HG02852 (cell line): ENCODE results near the gene IFIT1B.
"Not testable (repeated sequence)": the region's sequence is repeated elsewhere in the genome, so short reads cannot be mapped to it uniquely, and the experiment has no call there.

Experiments
- ATAC-seq: cut with Tn5 transposase; IDR thresholded peaks from one replicate; pipeline ENCODE4 v1.9.1; 2021; ENCODE audit warnings: mild to moderate bottlenecking, moderate library complexity; ENCODE audit not compliant: unreplicated experiment

IFIT1B gene, protein sequence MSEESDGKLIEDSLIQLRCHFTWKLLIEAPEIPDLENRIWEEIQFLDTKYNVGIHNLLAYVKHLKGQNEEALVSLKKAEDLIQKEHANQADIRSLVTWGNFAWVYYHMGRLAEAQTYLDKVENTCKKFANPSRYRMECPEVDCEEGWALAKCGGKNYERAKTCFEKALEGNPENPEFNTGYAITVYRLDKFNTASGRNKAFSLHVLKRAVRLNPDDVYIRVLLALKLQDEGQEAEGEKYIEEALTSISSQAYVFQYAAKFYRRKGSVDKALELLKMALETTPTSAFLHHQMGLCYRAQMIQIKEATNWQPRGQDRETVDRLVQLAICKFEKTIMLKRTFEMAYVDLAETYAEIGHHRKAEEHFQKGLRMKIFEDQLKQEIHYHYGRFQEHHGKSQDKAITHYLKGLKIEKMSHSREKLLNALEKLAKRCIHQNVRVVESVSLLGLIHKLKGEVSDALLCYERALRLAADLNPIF

DNA sequence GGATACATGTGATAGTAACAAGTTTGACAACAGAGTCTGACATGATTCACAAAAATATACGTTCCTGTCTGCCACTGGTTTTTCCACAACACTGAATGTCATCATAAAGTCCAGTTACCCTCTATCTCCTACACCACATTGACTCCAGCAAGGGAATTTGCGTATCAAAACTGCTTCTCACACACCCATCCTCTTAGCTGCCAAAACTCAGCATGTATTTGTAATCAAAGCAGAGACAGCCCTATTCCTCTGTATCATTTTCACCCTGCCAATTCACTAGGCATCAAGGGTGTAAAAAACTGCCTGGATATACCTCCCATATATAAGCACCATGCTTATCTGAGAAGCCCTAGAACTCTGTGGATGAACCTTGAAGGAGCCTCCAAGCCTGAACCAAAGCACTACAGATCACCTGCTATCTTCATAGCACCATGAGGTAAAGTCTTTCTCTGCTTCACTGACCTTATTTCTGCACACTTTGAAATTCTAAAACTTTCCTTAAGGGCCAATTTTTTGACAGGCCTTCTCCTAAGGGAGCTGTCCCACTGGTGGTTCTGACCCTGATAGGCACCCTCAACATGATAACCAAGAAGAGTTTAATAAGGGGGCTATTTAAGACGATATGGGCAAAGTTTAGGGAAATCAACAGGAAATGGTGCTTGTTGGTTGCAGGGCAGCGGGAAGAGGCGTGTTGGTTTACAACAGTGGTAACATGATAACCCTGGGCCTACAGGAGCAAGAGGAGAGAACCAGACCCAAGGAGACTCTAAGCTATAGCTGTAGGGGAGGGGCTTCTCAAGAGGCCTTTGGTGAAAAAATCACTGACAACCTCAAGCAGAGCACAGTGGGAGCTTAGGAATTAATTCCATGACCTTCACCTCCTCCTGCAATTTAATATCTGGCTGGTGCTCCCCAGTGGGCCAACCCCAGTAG lies at the start of gene IFIT1B:
TSS of gene IFIT1B (plus strand) at position 352 of the 933 bp plus-strand sequence. CDS start at position 432, 80 bp downstream.
- ATAC-seq, result no peak

DNA sequence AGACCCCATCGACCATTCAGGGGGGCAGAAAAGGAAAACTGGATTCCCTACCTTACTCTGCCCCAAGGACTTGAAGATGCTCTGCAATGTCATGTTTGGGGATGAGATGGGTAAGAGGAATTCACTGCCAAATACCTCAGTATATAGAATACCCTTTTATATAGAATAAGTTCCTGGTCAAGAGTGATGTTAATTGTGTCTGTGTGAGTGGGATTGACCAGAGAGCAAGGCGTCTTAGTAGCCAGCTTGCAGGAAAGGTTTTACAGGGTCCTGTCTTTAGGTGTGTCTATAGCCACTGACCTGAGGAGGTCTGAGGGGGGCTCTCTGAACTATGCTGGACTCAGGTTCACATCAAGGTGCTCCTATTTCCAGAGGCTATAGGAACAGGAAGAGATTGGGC lies 48.7 kb upstream of the IFIT1B start:
- ATAC-seq, result no peak

DNA sequence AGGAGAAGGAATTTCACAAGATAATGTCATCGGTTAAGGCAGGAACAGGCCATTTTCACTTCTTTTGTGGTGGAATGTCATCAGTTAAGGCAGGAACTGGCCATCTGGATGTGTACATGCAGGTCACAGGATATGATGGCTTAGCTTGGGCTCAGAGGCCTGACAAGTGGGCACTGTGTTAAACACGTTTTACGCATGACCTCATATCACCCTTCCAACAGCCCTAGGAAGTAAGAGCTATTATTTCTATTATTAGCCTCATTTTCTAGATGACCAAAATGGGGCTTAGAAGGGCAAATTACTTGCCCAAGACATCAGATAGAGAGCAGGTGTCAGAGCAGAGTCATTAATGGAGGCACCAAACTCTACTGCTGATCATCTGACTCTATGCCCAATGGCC lies 47.8 kb upstream of the IFIT1B start:
- not testable (repeated sequence) for ATAC-seq

DNA sequence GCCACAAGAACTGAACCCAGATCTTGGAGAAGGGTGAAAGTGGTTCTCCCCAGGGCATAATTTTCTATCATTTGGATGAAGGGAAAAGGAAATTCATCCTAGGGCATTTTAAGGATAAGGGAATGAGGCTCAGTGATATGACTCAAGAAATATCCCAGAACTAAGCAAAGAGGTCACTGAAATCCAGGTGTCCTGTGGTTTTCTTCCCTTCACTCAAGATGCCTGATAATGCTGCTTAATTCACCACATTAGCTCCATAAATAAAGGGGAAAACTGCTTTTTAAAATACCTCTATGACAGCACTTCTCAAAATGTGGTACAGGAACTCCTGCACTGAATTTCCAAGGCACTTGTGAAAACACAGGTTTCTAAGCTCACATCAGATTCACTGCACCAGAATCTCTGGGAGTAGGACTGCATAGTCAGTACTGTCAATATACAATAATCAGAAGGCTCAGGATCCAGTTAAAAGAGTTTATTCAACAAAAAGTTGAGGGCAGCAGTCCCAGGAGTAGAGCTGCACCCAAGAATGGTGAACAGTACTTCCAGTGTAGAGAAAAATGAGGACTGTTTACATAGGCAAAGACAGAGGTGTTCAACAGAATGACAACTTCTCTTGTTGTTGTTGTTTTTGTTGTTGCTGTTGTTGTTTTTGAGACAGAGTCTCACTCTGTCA lies 47.2 kb upstream of the IFIT1B start:
- ATAC-seq, result no peak

DNA sequence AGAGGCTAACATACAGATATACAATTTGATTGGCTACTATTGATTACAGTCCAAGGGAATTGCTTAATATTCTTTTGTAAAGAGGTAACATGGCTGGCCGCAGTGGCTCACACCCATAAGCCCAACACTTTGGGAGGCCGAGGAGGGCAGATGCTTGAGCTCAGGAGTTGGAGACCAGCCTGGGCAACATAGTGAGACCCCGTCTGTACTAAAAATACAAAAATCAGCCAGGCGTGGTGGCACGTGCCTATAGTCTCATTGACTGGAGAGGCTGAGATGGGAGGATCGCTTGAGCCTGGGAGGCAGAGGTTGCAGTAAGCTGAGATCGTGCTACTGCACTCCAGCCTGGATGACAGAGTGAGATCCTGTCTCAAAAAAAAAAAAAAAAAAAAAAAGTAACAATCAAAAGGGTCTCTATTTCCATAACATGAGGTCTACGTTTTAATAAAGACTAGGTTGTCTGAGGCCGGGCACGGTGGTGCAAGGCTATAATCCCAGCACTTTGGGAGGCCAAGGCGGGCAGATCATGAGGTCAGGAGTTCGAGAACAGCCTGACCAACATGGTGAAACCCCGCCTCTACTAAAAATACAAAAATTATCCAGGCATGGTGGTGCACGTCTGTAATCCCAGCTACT lies 46.3 kb upstream of the IFIT1B start:
- ATAC-seq, result not testable (repeated sequence)

DNA sequence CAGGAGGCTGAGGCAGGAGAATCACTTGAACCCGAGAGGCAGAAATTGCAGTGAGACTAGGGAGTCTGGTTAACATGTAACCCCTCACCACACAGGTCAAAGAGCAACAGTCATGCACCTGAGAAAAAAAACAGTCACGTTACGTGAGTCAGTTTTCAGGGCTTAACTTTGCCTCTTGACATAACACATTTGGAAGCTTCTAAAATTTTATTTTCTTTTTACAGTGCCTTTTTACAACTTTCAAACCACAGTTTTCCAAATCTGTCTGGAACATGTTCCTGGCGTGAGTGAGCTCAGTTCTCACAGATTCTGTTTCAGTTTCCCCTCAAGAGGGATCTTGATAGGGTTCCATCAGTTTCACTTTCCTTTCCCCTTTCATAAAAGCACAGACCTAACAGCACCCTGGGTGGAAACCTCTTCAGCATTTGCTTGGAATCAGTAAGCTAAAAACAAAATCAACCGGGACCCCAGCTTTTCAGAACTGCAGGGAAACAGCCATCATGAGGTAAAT lies 45.7 kb upstream of the IFIT1B start:
- ATAC-seq, result peak; percentile 44

DNA sequence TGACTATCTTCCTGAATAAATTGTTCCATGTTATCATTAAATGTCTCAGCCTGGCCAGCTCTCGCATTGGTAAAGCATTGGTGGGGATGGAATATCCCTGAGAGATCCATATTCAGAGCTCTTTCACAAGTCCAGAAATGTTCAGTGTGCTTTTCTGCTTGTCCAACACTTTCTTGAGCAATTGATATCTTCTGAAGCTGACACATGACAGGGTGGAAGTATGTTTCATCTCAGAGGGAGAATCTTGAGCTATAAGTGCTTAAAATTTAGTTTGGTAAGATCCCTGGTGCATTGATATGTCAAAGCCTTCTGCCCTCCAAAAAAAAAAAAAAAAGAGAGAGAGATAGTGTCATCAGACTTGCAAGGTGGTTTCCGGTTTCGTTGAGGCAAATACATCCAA lies 42.6 kb upstream of the IFIT1B start:
- no peak for ATAC-seq

DNA sequence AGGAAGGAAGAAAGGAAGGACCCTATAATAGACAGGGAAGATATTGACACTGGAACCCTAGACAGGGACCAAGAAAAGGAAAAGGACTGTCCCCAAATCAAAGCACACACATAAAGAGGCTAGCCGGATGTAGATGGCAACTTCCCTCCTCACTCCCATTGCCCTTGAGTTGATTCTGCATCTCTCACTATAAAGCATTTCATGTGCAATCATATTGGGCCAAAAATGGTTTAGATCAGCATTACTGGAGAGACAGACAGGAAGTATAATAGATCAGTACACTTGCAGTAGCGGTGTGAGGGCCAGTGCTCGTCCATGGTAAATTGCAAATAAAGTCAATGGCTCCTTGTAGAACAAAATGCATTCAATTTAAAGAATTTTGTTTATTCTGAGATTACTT lies 41.6 kb upstream of the IFIT1B start:
- no peak for ATAC-seq

DNA sequence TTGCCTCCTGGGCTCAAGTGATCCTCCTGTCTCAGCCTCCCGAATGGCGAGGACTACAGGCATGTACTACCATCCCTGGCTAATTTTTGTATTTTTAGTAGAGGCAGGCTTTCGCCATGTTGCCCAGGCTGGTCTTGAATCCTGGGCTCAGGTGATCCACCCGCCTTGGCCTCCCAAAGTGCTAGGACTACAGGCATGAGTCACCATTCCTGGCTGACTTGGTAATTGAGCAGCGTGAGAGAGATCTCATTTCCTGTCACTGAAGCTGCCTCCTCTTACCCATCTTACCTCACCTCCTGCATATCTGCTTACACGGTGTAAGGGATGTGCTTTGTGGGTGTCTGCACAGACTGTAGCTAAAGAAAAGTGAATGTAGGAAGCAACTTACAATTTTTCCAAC lies 40.4 kb upstream of the IFIT1B start:
- ATAC-seq, result no peak

DNA sequence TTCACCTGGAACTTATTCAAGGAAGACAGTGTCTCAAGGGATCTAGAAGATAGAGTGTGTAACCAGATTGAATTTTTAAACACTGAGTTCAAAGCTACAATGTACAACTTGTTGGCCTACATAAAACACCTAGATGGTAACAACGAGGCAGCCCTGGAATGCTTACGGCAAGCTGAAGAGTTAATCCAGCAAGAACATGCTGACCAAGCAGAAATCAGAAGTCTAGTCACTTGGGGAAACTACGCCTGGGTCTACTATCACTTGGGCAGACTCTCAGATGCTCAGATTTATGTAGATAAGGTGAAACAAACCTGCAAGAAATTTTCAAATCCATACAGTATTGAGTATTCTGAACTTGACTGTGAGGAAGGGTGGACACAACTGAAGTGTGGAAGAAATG lies 39.1 kb upstream of the IFIT1B start:
- ATAC-seq, result no peak

DNA sequence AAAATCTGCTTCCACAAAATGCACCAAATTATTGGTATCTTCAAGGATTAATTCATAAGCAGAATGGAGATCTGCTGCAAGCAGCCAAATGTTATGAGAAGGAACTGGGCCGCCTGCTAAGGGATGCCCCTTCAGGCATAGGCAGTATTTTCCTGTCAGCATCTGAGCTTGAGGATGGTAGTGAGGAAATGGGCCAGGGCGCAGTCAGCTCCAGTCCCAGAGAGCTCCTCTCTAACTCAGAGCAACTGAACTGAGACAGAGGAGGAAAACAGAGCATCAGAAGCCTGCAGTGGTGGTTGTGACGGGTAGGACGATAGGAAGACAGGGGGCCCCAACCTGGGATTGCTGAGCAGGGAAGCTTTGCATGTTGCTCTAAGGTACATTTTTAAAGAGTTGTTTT lies 38.0 kb upstream of the IFIT1B start:
- ATAC-seq, result no peak

DNA sequence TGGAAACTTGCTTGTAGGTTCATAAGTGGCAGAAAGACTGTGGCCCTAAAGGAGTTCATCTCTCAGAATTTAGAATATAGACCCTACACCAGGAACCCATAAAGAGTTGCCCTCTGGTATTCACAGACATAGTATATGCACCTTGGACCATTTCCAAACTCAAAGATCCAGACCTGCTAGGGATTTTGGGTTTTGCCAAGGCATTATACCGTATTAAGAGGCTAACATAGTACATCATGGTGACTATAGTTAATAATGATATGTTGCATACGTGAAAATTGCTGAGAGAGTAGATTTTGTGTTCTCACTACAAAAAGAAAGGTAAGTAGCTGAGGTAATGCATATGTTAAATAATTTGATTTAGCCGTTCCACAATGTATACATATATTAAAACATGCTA lies 36.2 kb upstream of the IFIT1B start:
- ATAC-seq, result no peak

DNA sequence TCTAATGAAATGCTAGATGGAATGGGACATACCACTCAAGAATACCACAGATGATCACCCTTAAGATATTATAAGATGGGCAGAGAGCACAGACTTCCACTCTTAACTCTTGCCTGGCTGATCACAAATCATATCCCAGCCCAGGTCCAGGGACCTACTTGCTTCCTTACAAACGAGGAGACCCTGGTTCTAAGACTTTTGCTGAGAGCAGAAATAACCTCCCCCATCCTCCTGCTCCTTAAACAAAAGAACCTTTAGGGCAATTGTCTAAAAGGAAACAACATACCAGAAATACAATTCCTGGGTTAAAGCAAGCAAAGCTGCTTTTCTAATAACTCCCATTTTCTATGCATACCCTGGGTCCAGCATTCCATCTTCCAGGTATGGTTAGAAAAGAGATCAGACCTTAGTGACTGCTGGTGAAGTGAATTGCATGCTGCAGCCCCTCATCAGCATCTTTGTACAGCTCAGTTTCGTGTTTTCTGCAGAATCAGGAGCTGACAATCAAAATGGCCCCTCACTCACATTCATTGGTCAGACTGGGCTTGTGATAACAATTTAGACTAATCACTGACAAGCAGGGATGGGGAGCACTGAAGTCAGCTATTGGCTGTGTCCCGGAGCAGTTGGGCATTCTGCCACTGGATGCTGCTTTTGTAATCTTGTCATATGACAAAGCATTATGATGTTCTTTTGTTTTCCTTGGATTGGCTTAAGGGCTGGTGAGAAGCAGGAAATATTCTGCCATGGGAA lies 35.5 kb upstream of the IFIT1B start:
- ATAC-seq, result no peak

DNA sequence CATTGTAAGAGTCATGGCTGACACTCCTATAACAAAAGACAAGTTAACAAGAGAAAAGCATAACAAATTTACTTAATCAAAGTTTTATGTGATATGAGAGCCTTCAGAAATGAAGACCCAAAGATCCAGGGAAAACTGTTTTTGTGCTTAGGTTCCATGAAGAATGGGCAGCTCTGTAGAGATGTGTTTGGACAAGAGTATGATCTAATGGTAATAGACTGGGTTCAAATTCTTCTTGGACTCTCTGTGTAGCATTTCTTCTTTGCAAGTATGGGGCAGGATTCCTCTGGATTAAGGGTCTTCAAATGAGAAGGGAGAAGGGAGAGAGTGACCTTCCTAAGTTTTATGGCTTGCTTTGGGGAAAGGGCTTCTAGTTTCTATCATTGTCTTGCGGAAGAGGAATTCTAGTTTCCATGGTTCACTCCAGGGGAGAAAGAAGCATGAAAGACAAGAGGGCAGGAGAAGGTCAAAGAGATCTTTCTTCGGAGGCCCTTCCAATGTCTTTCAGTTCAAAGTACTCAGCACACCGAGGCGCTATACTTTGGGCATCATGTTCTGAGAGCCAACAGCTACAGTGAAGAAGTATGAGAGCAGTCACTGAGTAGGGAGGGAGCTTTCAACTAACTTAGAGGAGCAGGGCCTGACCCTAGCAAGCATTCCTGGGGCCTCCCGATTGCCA lies 34.6 kb upstream of the IFIT1B start:
- ATAC-seq, result no peak

DNA sequence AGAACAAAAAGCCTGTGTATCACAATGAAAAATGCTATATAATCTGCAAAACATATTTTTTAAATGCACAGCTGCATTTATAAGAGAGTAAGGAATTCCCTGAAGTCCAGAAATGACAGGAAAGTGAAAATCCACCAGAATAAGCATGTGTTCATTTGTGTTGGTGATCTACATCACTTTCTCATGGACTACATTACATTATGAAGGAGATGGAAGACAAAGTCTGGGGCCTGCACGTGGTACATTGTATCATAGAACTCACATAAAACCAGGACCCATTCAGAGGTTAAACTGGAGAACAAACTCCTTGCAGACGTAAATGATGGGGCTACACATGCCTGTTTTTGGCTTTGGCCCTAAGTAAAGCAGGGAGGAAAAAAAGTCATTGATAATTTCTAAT lies 33.7 kb upstream of the IFIT1B start:
- no peak for ATAC-seq

DNA sequence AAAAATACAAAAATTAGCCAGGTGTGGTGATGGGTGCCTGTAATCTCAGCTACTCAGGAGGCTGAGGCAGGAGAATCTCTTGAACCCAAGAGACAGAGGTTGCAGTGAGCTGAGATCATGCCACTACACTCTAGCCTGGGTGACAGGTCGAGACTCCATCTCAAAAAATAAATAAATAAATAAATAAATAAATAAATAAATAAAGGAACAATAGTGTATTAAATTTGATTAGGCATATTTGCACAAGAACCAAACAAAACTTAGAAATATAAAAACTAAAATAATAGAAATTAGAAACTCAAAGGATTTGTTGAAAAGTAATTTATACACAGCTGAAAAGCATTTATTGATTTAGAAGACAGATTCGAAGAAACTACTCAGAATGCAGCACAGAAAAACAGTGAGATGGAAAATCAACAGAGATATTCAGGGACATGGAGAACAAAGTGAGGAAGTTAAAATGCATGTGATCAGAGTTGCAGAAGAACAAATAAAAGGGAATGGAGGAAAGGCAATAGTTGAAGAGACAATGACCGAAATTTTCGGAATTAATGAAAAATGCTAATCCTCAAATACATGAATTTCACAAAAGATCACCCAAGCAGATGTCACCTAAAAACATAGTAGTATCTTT lies 32.4 kb upstream of the IFIT1B start:
- no peak for ATAC-seq

DNA sequence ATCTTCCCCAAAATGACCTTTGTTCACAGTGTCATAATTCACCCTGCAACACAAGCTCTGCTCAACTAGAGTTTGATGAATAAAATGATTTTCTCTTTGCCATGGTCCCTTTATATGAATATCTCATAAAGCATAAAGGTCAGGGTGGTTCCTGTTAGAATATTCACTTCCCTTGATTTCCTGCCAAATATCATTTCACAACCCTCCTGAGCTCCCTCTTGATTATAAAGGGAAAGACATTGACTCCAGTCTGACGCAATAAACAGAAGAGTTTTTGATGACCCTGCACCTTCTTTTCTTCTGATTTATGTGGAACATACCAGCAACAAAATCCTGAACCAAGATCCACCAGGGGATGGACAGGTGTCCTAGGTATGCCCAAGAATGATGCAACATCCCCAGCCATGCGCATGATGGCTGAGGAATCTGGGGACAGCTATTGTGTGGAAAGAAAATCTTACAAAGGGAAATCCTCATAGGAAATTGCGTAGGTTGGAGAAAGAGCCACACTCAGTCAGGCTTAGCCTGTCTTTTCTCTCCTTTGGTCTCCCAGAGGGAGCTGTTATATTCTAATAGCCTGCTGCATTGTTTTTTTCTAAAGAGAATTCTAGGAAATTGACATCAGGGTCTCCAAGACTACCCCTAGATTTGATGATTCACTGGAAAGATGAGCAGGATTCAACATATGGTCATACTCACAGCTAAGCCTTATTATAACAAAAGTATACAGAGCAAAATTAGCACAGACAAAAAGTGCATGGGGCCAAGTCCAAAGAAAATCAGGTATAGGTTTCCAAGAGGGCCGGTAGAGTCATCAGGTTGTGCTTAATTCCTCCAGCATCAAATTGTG lies 31.2 kb upstream of the IFIT1B start:
- no peak for ATAC-seq
